ENCODE results near the gene DDX1.

Gene DDX1

GRCh38 chr2:15639323-15640251, 47.9 kb downstream of the DDX1 start:
- Histone ChIP-seq H3K9me3 (ENCODE audit: insufficient read depth, low read length) (no peaks in the 10 kb centered on the region), H3F3A (ENCODE audit: insufficient read depth) (peaks cover 9% of the 10 kb centered on the region), H3K9me2 (replicated peaks; ENCODE audit: insufficient read depth, low read length) (no peaks in the 10 kb centered on the region), H3K4me3 (ENCODE audit: insufficient read depth, low read length, poor library complexity, severe bottlenecking) (no peak overlapping the region), H3K36me3 (ENCODE audit: low read length) (peaks cover 3% of the 10 kb centered on the region; the same call in 1 of the 2 replicates), H3K4me2 (ENCODE audit: low read depth, low read length, poor library complexity, severe bottlenecking) (no peak overlapping the region), H3K9ac (ENCODE audit: low read length) (no peak overlapping the region), H4K20me1 (ENCODE audit: low read depth, low read length) (no peaks in the 10 kb centered on the region), H3K27me3 (ENCODE audit: low read length) (no peaks in the 10 kb centered on the region), H2AFZ (ENCODE audit: low read depth, low read length, severe bottlenecking) (no peak overlapping the region), H3K27ac (ENCODE audit: low read depth, low read length) (no peak overlapping the region), H3K79me2 (ENCODE audit: insufficient read depth, low read length) (no peaks in the 10 kb centered on the region)
- TF ChIP-seq EZH2phosphoT487 (conservative IDR thresholded peaks at IDR 0.05; ENCODE audit: low read length) (no peak), CTCF (IDR thresholded peaks at IDR 0.05; ENCODE audit: insufficient read depth, low read length, poor library complexity, severe bottlenecking) (no peak)

- Histone ChIP-seq H3F3A (ENCODE audit: insufficient read depth) (peaks cover 7% of the 10 kb centered on the region), H3K79me2 (ENCODE audit: insufficient read depth, low read length) (no peaks in the 10 kb centered on the region), H3K9me2 (replicated peaks; ENCODE audit: insufficient read depth, low read length) (no peaks in the 10 kb centered on the region), H3K9me3 (ENCODE audit: insufficient read depth, low read length) (no peaks in the 10 kb centered on the region), H4K20me1 (ENCODE audit: low read depth, low read length) (no peaks in the 10 kb centered on the region), H3K4me2 (ENCODE audit: low read depth, low read length, poor library complexity, severe bottlenecking) (no peak overlapping the region), H2AFZ (ENCODE audit: low read depth, low read length, severe bottlenecking) (no peak overlapping the region), H3K36me3 (ENCODE audit: low read length) (no peaks in the 10 kb centered on the region; the same call in 1 of the 2 replicates), H3K4me3 (ENCODE audit: insufficient read depth, low read length, poor library complexity, severe bottlenecking) (no peak overlapping the region), H3K27ac (ENCODE audit: low read depth, low read length) (no peak overlapping the region), H3K9ac (ENCODE audit: low read length) (no peak overlapping the region), H3K27me3 (ENCODE audit: low read length) (no peaks in the 10 kb centered on the region)
- no peak for TF ChIP-seq EZH2phosphoT487 (conservative IDR thresholded peaks at IDR 0.05; ENCODE audit: low read length)
- no peak for TF ChIP-seq CTCF (IDR thresholded peaks at IDR 0.05; ENCODE audit: insufficient read depth, low read length, poor library complexity, severe bottlenecking)
These were observed 48.6 kb downstream of the DDX1 start for GRCh38 chr2:15640261-15640711.

- Histone ChIP-seq H3K79me2 (ENCODE audit: insufficient read depth, low read length) (no peaks in the 10 kb centered on the region), H3K27me3 (ENCODE audit: low read length) (no peaks in the 10 kb centered on the region), H3K9me2 (replicated peaks; ENCODE audit: insufficient read depth, low read length) (no peaks in the 10 kb centered on the region), H3K36me3 (ENCODE audit: low read length) (no peaks in the 10 kb centered on the region), H3F3A (ENCODE audit: insufficient read depth) (peaks cover 7% of the 10 kb centered on the region), H4K20me1 (ENCODE audit: low read depth, low read length) (no peaks in the 10 kb centered on the region), H3K9ac (ENCODE audit: low read length) (no peak overlapping the region), H3K4me2 (ENCODE audit: low read depth, low read length, poor library complexity, severe bottlenecking) (no peak overlapping the region), H3K27ac (ENCODE audit: low read depth, low read length) (no peak overlapping the region), H3K4me3 (ENCODE audit: insufficient read depth, low read length, poor library complexity, severe bottlenecking) (no peak overlapping the region), H2AFZ (ENCODE audit: low read depth, low read length, severe bottlenecking) (no peak overlapping the region), H3K9me3 (ENCODE audit: insufficient read depth, low read length) (no peaks in the 10 kb centered on the region)
- TF ChIP-seq CTCF (IDR thresholded peaks at IDR 0.05; ENCODE audit: insufficient read depth, low read length, poor library complexity, severe bottlenecking) (no peak), EZH2phosphoT487 (conservative IDR thresholded peaks at IDR 0.05; ENCODE audit: low read length) (no peak)
These were observed 49.1 kb downstream of the DDX1 start for GRCh38 chr2:15640784-15641183.
